ENCODE results near the gene CFAP73.

The CFAP73 gene

DNA sequence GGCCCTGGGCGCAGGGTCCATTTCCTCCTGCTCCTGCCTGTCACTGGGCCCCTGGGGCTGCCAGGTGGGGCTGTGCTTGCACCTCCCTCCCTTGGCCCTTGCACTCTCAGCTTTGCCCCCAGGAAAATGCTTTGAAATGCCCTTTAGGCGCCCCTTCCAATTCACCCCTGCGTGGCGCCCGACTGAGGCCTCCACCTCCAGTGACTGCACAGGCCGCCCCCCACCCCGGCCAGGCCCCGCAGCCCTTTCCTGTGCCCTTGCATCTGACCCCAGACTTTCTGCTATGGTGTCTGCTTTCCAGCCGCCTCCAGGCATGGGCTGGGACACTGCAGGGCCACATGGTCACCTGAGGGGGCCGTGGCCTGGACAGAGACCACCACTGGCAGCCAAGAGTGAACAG is 18.3 kb downstream of the CFAP73 start:
- no peak for DNase-seq

DNA sequence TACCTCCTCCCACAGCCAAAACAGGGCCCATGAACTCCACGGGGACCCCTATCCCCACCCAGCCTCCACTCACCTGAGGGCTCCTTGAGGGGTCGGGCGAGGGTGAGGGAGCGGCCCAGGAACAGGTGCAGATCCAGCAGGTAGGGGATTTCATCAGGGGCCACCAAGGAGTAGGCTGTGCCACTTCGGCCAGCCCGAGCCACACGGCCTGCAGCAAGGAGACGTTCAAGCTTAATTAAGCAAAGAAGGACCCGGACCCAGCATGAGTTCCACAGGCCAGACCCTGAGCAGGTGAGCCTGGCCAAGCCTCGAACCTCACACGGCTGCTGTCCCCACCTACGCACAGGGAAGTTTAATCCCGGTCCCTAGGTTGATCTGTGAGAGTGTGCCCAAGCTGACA is 20.2 kb downstream of the CFAP73 start:
- DNase-seq, result no peak

- DNase-seq, result no peak
These were observed 20.9 kb downstream of the CFAP73 start for GRCh38 chr12:113170457-113170856.

DNA sequence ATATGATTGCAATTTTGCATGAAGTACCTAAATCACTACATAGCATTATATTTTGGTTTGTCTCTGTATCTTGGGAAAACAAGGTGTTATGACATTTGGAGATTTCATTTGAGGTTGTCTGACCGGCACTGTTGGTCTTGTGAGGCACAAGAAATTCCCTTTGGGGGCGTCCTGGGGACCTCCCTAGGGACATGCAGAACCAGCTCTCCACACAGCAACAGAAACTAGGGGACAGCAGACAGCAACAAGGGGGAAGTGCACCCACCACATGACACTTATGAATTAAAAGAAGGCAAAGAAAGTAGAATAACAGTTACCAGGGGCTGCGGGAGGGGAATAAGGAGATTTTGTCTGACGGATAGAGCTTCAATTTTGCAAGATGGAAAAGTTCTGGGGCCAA is 21.4 kb downstream of the CFAP73 start:
- DNase-seq, result no peak

- no peak for DNase-seq
These were observed 22.0 kb downstream of the CFAP73 start for GRCh38 chr12:113171543-113171942.

DNA sequence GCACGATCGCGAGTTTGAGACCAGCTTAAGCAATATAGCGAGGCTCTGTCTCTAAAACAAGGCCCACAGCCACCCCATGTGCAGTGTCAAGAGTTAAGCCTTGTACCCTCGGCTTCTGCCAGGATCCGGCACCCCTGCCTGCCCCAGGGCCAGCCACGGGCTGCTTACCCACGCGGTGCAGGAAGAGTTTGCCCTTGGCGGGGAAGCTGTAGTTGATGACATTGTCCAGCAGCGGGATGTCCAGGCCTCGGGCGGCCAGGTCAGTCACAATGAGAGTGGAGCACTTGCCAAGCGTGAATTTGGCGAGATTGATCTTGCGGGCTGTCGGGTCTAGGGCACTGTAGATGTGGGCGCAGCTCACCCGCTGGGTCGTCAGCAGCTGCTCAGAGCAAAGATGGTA is 22.7 kb downstream of the CFAP73 start:
- no peak for DNase-seq

GRCh38 chr12:113173081-113173698 is 23.7 kb downstream of the CFAP73 start:
- DNase-seq, result no peak

DNA sequence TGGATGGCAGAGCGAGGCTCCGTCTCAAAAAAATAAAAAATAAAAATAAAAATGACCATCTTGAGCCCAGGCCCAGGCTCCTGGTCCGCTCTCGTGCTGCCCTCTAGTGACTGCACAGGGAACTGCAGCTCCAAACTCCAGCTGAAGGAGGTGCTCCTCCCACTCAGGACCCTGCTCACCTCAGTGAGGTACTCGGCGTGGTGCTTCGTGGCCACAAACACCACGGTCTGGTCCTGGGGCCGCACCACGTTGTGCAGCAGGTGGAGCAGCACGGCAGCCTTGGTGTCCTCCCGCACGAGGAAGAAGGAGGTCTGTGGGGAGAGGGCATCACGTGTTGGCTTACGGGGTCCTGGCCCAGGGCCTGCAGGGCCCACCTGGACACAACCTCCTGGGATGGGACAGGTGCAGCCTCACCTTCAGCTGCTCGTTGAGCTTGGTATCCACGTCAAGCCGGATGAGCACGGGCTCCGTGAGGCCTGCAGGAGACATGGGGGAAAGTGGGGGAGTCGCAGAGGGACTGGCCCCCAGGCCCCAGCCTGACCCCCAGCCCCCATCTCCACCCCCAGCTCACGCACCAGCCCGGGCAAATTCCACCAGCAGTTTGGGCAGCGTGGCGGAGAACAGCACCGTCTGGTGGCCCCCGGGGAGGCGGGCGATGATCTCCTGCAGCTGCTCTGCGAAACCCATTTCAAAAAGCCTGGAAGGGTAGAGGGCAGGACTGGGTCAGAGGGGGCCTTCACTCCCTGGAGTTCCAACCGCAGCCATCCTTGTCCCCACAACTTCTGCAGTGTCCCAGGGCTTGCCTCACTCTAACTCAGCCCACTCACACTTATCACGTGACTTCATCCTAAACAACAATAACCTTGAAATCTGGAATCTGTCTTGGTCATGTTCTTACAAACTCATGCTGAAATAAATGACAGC is 25.2 kb downstream of the CFAP73 start:
- DNase-seq, result peak; percentile 80

DNA sequence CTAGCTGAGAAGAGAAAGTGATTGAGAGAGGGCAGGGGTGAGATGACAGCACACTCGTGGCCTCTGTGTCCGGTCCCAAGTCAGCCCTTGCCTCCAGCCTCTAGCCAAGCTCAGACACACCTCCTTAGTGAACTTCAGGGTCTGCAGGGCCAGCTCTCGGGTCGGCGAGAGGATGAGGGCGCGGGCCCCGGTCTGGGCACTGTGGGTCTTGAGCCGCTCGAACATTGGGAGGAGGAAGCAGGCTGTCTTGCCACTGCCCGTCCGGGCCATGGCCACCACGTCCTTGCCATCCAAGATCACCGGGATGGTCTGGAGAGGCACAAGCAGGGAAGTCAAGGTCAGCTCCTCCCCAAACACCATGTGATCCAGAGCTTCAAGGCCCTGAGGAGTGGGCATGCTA is 29.5 kb downstream of the CFAP73 start:
- no peak for DNase-seq

GRCh38 chr12:113180333-113180732 is 30.8 kb downstream of the CFAP73 start:
- no peak for DNase-seq

GRCh38 chr12:113181975-113182374 is 32.5 kb downstream of the CFAP73 start:
- DNase-seq, result no peak

DNA sequence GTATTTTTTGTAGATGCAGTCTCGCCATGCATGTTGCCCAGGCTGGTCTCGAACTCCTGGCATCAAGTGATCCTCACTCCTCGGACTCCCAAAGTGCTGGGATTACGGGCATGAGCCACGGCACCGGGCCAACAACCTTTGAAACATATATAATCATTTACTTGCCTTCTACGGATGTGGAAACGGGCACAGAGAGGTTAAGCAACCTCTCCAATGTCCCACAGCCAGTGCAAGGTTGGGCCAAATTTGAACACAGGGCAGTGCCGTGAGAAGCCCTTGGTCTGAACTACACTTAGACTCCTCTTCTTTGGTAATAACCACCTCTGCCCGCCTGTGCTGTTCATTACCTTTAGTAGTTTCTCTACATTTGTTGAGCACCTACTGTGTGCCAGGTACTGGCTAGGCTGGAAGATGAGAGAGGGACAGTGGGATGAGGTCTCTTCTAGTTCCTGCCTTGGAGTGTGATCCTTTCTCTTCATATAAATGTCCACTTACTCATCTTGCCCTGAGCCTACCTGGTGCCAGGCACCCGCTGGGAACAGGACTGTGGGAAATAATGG is 33.6 kb downstream of the CFAP73 start:
- DNase-seq, result no peak

DNA sequence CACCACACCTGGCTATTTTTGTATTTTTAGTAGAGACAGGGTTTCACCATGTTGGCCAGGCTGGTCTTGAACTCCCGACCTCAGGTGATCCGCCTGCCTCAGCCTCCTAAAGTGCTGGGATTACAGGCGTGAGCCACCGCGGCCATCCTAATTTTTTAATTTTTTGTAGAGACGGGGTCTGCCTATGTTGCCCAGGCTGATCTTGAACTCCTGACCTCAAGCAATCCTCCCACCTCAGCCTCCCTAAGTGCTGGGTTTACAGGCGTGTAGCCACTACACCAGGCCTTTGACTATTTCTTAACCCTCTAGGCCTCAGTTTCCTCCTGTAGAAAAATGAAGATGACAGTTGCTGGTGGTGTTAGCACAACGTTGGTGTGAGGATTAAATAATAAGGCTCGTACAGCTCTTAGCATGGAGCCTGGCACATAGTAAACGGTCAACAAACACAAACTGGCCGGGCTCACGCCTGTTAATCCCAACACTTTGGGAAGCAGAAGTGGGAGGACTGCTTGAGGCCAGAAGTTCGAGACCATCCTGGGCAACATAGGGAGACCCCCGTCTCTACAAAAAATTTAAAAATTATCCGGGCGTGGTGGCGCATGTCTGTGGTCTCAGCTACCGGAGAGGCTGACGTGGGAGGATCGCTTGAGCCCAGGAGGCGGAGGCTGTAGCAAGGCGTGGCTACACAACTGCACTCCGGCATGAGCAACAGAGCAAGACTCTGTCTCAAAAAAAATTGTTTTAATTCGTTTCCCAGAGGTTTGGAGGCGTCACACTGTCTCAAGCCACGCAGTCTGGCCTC is 34.8 kb downstream of the CFAP73 start:
- no peak for DNase-seq

GRCh38 chr12:113184900-113185179 is 35.3 kb downstream of the CFAP73 start:
- peak; percentile 91 for DNase-seq

DNA sequence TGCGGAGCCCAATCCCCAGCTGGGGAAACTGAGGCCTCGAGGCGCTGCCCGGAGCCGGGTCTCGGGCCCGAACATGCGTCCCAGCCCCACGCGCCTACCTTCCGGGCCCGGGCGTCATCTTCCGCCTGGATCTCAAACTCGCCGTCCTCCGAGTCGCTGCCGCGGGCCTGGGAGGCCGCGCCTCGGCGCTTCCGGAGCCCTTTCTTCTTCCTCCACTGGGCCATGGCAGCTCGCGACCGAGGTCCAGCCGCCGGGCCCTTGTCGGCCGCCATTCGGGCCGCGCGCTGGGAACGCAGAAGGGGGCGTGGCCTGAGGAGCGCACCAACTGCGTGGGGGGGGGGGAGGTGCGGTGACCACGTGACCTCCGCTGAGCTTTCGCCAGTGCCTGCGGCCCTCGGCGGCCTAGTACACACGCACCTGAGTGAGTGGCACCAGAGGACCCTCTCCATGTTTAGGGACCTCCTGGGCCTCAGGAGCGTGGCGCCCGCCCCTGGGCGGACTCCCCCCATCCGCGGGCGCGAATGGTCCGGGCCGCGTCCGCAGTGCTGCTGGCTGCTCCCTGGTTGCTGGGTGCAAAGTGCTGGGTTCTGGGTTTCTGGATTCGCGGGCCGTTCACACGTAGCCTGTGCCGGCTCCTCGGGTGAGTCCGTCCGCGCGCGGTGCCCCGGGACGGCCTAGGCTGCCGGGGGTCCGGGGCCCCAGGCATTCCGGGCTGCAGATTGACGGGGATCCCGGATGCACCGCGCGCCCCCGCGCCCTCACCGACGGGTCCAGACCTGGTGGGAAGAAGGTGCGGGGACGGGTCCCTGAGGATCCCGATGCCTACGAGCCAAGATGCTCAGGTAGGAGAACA is 35.9 kb downstream of the CFAP73 start, which contains the start of the genes DDX54 and RITA1:
DDX54 (minus strand) TSS at position 299 of the 853 bp plus-strand sequence; CDS start at position 272, 27 bp downstream.
RITA1 (plus strand) TSS at position 542 of the 853 bp plus-strand sequence. CDS start 1,026 bp downstream, outside the sequence.
- peak; percentile 85 for DNase-seq

DNA sequence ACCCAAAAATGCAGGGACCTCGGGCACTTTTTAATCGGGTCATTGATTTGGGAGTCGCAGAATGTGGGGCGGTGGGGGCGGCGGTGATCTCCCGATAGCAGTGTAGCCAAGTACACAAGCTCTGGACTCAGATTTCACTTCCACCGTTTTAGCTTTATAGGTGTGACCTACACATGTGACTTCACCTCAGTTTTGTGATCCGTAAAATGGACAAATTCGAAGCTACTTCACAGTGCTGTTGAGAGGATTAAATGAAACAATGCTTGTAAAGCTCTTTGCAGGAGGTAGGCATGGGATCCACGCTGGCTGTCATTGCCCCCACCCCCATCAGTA is 36.5 kb downstream of the CFAP73 start:
- DNase-seq, result no peak

DNA sequence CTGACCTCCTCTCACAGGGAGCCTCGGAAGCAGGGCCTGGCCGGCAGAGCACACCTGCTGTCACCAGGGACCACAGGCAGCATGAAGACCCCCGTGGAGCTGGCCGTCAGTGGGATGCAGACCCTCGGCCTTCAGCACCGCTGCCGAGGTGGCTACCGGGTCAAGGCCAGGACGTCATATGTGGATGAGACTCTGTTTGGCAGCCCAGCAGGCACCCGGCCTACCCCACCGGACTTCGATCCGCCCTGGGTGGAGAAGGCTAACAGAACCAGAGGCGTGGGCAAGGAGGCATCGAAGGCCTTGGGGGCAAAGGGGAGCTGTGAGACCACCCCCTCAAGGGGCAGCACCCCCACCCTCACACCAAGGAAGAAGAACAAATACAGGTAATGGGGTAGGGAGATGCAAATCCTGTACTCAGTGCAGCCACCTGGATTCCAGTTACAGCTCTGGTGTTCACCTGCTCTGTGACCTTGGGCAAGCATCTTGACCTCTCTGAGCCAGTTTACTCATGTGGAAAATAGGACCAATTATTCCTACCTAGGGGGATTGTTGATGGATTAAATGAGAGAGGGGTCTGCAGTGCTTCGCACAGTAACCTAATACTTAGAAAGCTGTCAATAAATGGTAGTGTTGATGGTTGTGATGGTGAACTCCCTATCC is 37.3 kb downstream of the CFAP73 start:
- no peak for DNase-seq

- no peak for DNase-seq
These were observed 39.8 kb downstream of the CFAP73 start for GRCh38 chr12:113189361-113189760.

DNA sequence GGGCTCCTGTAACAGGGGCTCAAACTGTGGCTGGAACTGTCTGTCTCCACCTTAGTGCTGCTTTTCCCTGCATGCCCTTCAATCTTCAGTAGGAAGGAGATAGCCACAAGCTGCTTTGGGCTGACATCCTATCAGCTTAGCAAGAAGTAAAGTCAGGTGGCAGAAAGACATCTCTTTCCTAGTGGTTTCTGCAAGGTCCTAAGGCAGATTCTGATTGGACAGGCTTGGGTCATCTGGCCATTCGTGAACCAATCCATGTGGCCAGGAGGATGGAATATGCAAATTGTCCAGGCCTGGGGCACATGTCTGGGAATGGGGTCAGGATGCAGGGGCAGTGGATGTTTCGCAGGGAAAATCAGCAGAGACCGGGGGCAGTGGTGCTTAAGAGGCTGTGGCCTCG is 41.2 kb downstream of the CFAP73 start:
- no peak for DNase-seq

DNA sequence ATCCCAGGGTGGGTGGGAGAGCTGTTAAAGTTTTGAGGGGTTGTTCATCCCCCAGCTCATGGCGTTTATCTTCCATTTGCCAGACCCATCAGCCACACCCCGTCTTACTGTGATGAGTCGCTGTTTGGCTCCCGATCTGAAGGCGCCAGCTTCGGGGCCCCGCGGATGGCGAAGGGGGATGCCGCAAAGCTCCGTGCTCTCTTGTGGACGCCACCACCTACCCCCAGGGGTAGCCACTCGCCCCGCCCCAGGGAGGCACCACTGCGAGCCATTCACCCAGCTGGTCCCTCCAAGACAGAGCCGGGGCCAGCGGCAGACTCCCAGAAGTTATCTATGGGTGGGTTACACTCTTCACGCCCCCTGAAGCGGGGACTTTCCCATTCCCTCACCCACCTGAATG is 41.7 kb downstream of the CFAP73 start:
- no peak for DNase-seq

DNA sequence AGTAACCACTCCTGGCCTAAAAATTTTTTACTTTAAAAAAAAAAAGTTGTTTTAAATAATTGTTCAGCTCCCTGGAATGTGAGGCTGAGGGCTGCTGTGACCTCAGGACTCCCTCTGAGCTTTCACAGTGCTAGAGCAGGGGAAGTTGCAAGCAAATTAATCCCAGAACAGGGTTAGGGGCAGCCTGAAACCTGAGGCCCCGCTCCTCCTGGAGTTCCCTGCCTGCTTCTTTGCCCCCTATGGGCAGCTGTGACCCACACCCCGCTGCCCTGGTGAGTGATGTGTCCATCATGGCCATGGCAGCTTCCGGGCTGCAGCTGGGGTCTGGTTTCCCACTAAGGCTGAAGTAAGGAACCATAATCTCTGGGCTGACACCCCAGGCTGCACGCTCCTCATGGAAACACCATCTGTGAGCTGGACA is 45.5 kb downstream of the CFAP73 start:
- no peak for DNase-seq

GRCh38 chr12:113195598-113195997 is 46.1 kb downstream of the CFAP73 start:
- no peak for DNase-seq
